Tibial artery (tissue), 4 donors: Measurements from ENCODE around the gene EP300.
"Not testable (repeated sequence)": the region's sequence is repeated elsewhere in the genome, so short reads cannot be mapped to it uniquely, and the experiment has no call there.

Experiments used
- DNase-seq, 2 donors: peaks; one replicate each; pipeline ENCODE4 v3.0.0-alpha.2; 2019
- H3K27ac ChIP-seq, 2 donors: fragments of 200-600 bp; sonication (generic) in 1 of 2; 1 replicate in 1 of 2; 2 replicates in 1 of 2; pipeline ENCODE4 v1.5.1; 2018 to 2019; ENCODE audit warnings: mild to moderate bottlenecking in 1 of 2
- H3K27me3 ChIP-seq, 2 donors: fragments of 200-600 bp; sonication (generic) in 1 of 2; one replicate each; pipeline versions ENCODE4 v1.5.1 to v1.6.0; 2016 to 2019
- H3K36me3 ChIP-seq, 3 donors: fragments of 200-600 bp; sonication (generic) in 2 of 3; one replicate each; pipeline ENCODE4 v1.5.1; 2016 to 2019; ENCODE audit warnings: mild to moderate bottlenecking in 2 of 3
- H3K4me1 ChIP-seq, 4 donors: fragments of 200-600 bp; sonication (generic) in 2 of 4; 1 replicate in 3 of 4; 2 replicates in 1 of 4; pipeline ENCODE4 v1.5.1; 2016 to 2019
- H3K4me3 ChIP-seq, 2 donors: fragments of 200-600 bp; sonication (generic) in 1 of 2; 1 replicate in 1 of 2; 2 replicates in 1 of 2; pipeline ENCODE4 v1.5.1; 2018 to 2019; ENCODE audit warnings: mild to moderate bottlenecking in 2 of 2
- H3K9me3 ChIP-seq, 3 donors: fragments of 200-600 bp; sonication (generic) in 1 of 3; one replicate each; pipeline ENCODE4 v1.5.1; 2016 to 2019
- intact Hi-C: fragments of 100-400 bp; cut with DNase I; formaldehyde crosslinking; loops from one replicate; pipeline ENCODE4 v1.15.0; 2023; ENCODE audit warnings: low total_unique reads
- TF ChIP-seq, protein P1 (sequence below), 2 experiments: fragments of 200-600 bp in 1 of 2; fragments of 450-650 bp in 1 of 2; IDR thresholded peaks; one replicate each; pipeline ENCODE4 v1.5.1; 2017 to 2019; ENCODE audit warnings: antibody characterized with exemption in 2 of 2, mild to moderate bottlenecking in 1 of 2, moderate library complexity in 1 of 2

Gene EP300

GRCh38 chr22:41177040-41177621 lies 84.7 kb downstream of the EP300 start:
- TF ChIP-seq, protein P1, sequence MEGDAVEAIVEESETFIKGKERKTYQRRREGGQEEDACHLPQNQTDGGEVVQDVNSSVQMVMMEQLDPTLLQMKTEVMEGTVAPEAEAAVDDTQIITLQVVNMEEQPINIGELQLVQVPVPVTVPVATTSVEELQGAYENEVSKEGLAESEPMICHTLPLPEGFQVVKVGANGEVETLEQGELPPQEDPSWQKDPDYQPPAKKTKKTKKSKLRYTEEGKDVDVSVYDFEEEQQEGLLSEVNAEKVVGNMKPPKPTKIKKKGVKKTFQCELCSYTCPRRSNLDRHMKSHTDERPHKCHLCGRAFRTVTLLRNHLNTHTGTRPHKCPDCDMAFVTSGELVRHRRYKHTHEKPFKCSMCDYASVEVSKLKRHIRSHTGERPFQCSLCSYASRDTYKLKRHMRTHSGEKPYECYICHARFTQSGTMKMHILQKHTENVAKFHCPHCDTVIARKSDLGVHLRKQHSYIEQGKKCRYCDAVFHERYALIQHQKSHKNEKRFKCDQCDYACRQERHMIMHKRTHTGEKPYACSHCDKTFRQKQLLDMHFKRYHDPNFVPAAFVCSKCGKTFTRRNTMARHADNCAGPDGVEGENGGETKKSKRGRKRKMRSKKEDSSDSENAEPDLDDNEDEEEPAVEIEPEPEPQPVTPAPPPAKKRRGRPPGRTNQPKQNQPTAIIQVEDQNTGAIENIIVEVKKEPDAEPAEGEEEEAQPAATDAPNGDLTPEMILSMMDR (IDR thresholded peaks at IDR 0.05): no peak
- intact Hi-C loops: no loop called here
- Histone ChIP-seq H3K36me3 (peaks cover 61 to 80% (median 80%) of the 10 kb centered on the region in 3 donors), H3K27ac (no peak overlapping the region), H3K27me3 (no peaks in the 10 kb centered on the region), H3K9me3 (no peaks in the 10 kb centered on the region), H3K4me1 (peaks cover 0 to 2% (median under 1%) of the 10 kb centered on the region in 4 donors), H3K4me3 (no peak overlapping the region)
- DNase-seq: no peak

GRCh38 chr22:41177622-41178424 lies 85.4 kb downstream of the EP300 start:
- TF ChIP-seq, protein P1 (IDR thresholded peaks at IDR 0.05): no peak

DNA sequence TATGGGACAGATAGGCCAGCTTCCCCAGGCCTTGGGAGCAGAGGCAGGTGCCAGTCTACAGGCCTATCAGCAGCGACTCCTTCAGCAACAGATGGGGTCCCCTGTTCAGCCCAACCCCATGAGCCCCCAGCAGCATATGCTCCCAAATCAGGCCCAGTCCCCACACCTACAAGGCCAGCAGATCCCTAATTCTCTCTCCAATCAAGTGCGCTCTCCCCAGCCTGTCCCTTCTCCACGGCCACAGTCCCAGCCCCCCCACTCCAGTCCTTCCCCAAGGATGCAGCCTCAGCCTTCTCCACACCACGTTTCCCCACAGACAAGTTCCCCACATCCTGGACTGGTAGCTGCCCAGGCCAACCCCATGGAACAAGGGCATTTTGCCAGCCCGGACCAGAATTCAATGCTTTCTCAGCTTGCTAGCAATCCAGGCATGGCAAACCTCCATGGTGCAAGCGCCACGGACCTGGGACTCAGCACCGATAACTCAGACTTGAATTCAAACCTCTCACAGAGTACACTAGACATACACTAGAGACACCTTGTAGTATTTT lies 86.1 kb downstream of the EP300 start:
- DNase-seq: peak; percentile 33 to 69
- Histone ChIP-seq H3K27ac (no peak overlapping the region), H3K4me1 (no peaks in the 10 kb centered on the region), H3K27me3 (no peaks in the 10 kb centered on the region), H3K4me3 (no peak overlapping the region), H3K36me3 (peaks cover 49 to 66% (median 66%) of the 10 kb centered on the region in 3 donors), H3K9me3 (no peaks in the 10 kb centered on the region)
- intact Hi-C loops: no loop called here
- TF ChIP-seq, protein P1 (IDR thresholded peaks at IDR 0.05): no peak

More at GRCh38 chr22:41177622-41178424, 85.4 kb downstream of the EP300 start:
- Histone ChIP-seq H3K27ac (no peak overlapping the region), H3K9me3 (no peaks in the 10 kb centered on the region), H3K36me3 (peaks cover 55 to 73% (median 73%) of the 10 kb centered on the region in 3 donors), H3K27me3 (no peaks in the 10 kb centered on the region), H3K4me1 (no peaks in the 10 kb centered on the region), H3K4me3 (no peak overlapping the region)
- intact Hi-C loops: no loop called here
- DNase-seq: no peak

GRCh38 chr22:41180362-41180761 lies 88.0 kb downstream of the EP300 start:
- peaks cover 30 to 49% (median 48%) of the 10 kb centered on the region in 3 donors for H3K36me3 ChIP-seq
- intact Hi-C loops, H3K27ac ChIP-seq, H3K4me1 ChIP-seq, H3K9me3 ChIP-seq, H3K27me3 ChIP-seq, H3K4me3 ChIP-seq, DNase-seq: not testable (repeated sequence)

DNA sequence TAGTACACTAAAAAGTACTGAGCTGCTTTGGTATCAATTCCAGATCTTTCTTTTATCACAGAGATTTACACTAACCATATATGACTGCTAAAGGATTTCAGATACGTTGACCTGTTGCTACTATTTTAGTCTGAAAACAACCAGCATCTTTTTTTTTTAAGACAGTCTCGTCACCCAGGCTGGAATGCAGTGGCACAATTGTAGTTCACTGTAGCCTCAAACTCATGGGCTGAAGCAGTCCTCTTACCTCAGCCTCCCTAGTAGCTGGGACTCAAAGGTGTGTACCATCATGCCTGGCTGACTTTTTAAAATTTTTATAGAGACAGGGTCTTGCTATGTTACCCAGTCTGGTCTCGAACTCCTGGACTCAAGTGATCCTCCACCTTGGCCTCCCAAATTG lies 88.5 kb downstream of the EP300 start:
- TF ChIP-seq, protein P1 (IDR thresholded peaks at IDR 0.05): no peak
- Histone ChIP-seq H3K36me3 (peaks cover 24 to 44% (median 42%) of the 10 kb centered on the region in 3 donors), H3K9me3 (no peaks in the 10 kb centered on the region), H3K27me3 (no peaks in the 10 kb centered on the region), H3K27ac (no peak overlapping the region), H3K4me1 (no peaks in the 10 kb centered on the region), H3K4me3 (no peak overlapping the region)
- DNase-seq: no peak
- intact Hi-C loops: no loop called here
